SK-N-MC (cell line): ENCODE measurements around the gene CENPK.
"Not testable (repeated sequence)": the region's sequence is repeated elsewhere in the genome, so short reads cannot be mapped to it uniquely, and the experiment has no call there.

Experiments
- DNase-seq: peaks from one replicate; pipeline ENCODE4 v3.0.0-alpha.2; 2011; ENCODE audit warnings: low read depth, low spot score
- H3K27ac ChIP-seq: fragments of 200-600 bp; sonication (generic); 2 replicates; pipeline ENCODE4 v1.5.1; 2016; ENCODE audit warnings: mixed run types
- H3K36me3 ChIP-seq: fragments of 200-600 bp; sonication (generic); 2 replicates; pipeline ENCODE4 v1.6.1; 2017; ENCODE audit warnings: antibody characterized with exemption, low read length, mixed read lengths; ENCODE audit not compliant: insufficient read depth
- H3K4me3 ChIP-seq: fragments of 200-600 bp; sonication (generic); 2 replicates; pipeline ENCODE4 v1.5.1; 2016
- H3K9ac ChIP-seq: fragments of 200-600 bp; sonication (generic); 2 replicates; pipeline ENCODE4 v1.8.0; 2017; ENCODE audit warnings: mixed run types, mixed read lengths; ENCODE audit not compliant: insufficient read length
- H3K9me3 ChIP-seq: fragments of 200-600 bp; sonication (generic); 2 replicates; pipeline ENCODE4 v1.6.1; 2017; ENCODE audit warnings: low read depth, mild to moderate bottlenecking, antibody characterized with exemption, low read length, moderate library complexity, mixed read lengths
- EZH2 ChIP-seq: fragments of 200-600 bp; sonication (generic); IDR thresholded peaks from one replicate; pipeline ENCODE4 v1.6.1; 2017; ENCODE audit warnings: antibody characterized with exemption
- FOXP2 ChIP-seq: optimal IDR thresholded peaks from 2 replicates; pipeline ENCODE3; 2011; ENCODE audit warnings: mild to moderate bottlenecking, moderate library complexity; ENCODE audit not compliant: insufficient read depth; ENCODE audit errors: extremely low read length, control extremely low read depth
- POLR2AphosphoS5 ChIP-seq: IDR thresholded peaks from 2 replicates; pipeline ENCODE4 v1.6.1; 2012; ENCODE audit warnings: mild to moderate bottlenecking, low read depth, low read length, borderline replicate concordance

Gene CENPK

GRCh38 chr5:65535529-65535987 lies 27.4 kb downstream of the CENPK start:
- H3K9me3 ChIP-seq, result no peaks in the 10 kb centered on the region
- TF ChIP-seq FOXP2 (no peak), POLR2AphosphoS5 (no peak), EZH2 (no peak)
- H3K9ac ChIP-seq, result no peak overlapping the region
- H3K27ac ChIP-seq, result no peak overlapping the region
- peaks cover 17% of the 10 kb centered on the region for H3K36me3 ChIP-seq
- no peak for DNase-seq
- no peak overlapping the region for H3K4me3 ChIP-seq

- Histone ChIP-seq H3K36me3 (peaks cover 12% of the 10 kb centered on the region), H3K9ac (no peak overlapping the region), H3K4me3 (no peak overlapping the region), H3K27ac (no peak overlapping the region), H3K9me3 (no peaks in the 10 kb centered on the region)
- TF ChIP-seq POLR2AphosphoS5, result no peak
- TF ChIP-seq EZH2, result no peak
- TF ChIP-seq FOXP2, result no peak
- no peak for DNase-seq
Measured at GRCh38 chr5:65530904-65531303, 32.1 kb downstream of the CENPK start.

GRCh38 chr5:65525726-65526125 lies 37.2 kb downstream of the CENPK start:
- Histone ChIP-seq H3K27ac (no peak overlapping the region), H3K9me3 (no peaks in the 10 kb centered on the region), H3K36me3 (peaks cover 31% of the 10 kb centered on the region), H3K9ac (no peak overlapping the region), H3K4me3 (no peak overlapping the region)
- DNase-seq, result no peak
- no peak for TF ChIP-seq POLR2AphosphoS5
- TF ChIP-seq FOXP2, result no peak
- TF ChIP-seq EZH2, result no peak

- H3K4me3 ChIP-seq, result no peak overlapping the region
- H3K36me3 ChIP-seq, result peaks cover 15% of the 10 kb centered on the region
- DNase-seq, result no peak
- no peak for TF ChIP-seq EZH2
- no peak for TF ChIP-seq POLR2AphosphoS5
- no peak for TF ChIP-seq FOXP2
- H3K9me3 ChIP-seq, result no peaks in the 10 kb centered on the region
- H3K27ac ChIP-seq, result no peak overlapping the region
- no peak overlapping the region for H3K9ac ChIP-seq
Measured at GRCh38 chr5:65512170-65512937, 50.6 kb downstream of the CENPK start.

- H3K9me3 ChIP-seq, result no peaks in the 10 kb centered on the region
- H3K36me3 ChIP-seq, result peaks cover 7% of the 10 kb centered on the region; the same call in 1 of the 2 replicates
- no peak overlapping the region for H3K4me3 ChIP-seq
- no peak overlapping the region for H3K27ac ChIP-seq
- no peak for DNase-seq
- no peak for TF ChIP-seq EZH2
- TF ChIP-seq FOXP2, result no peak
- no peak for TF ChIP-seq POLR2AphosphoS5
- H3K9ac ChIP-seq, result no peak overlapping the region
Measured at GRCh38 chr5:65508978-65509377, 54.0 kb downstream of the CENPK start.

- peak; percentile 60 for DNase-seq
- peak overlapping the region; percentile 97 for H3K27ac ChIP-seq
- TF ChIP-seq FOXP2, result no peak
- TF ChIP-seq EZH2, result no peak
- TF ChIP-seq POLR2AphosphoS5, result no peak
Measured at GRCh38 chr5:65506961-65507360, 56.0 kb downstream of the CENPK start.

GRCh38 chr5:65489119-65489518 lies 73.8 kb downstream of the CENPK start:
- TF ChIP-seq POLR2AphosphoS5, result no peak
- TF ChIP-seq EZH2, result no peak
- no peak for TF ChIP-seq FOXP2
- Histone ChIP-seq H3K9ac (no peak overlapping the region), H3K27ac (no peak overlapping the region), H3K36me3 (no peaks in the 10 kb centered on the region), H3K9me3 (no peaks in the 10 kb centered on the region), H3K4me3 (no peak overlapping the region)
- no peak for DNase-seq

More at GRCh38 chr5:65506961-65507360, 56.0 kb downstream of the CENPK start:
- no peaks in the 10 kb centered on the region for H3K9me3 ChIP-seq
- H3K36me3 ChIP-seq, result peaks cover 8% of the 10 kb centered on the region; the same call in 1 of the 2 replicates
- peak overlapping the region; percentile 59; the same call in 1 of the 2 replicates for H3K4me3 ChIP-seq
- H3K9ac ChIP-seq, result peak overlapping the region; percentile 52

GRCh38 chr5:65488038-65488687 lies 74.8 kb downstream of the CENPK start:
- not testable (repeated sequence) for H3K9me3 ChIP-seq, H3K9ac ChIP-seq, DNase-seq, H3K27ac ChIP-seq, H3K4me3 ChIP-seq, H3K36me3 ChIP-seq

- not testable (repeated sequence) for H3K9me3 ChIP-seq, DNase-seq, H3K36me3 ChIP-seq, H3K9ac ChIP-seq, H3K27ac ChIP-seq, H3K4me3 ChIP-seq
Measured at GRCh38 chr5:65486803-65487202, 76.2 kb downstream of the CENPK start.
